Neural progenitor cell (in vitro differentiated cells): ENCODE measurements around the gene VKORC1.

Experiments
- EZH2phosphoT487 ChIP-seq: fragments of 200-600 bp; sonication (generic); IDR thresholded peaks from 2 replicates; pipeline ENCODE4 v1.6.1; 2017; ENCODE audit warnings: antibody characterized with exemption
- TF ChIP-seq, protein P1 (sequence below): fragments of 200-600 bp; sonication (generic); IDR thresholded peaks from 2 replicates; pipeline ENCODE4 v1.5.1; 2017; ENCODE audit warnings: antibody characterized with exemption, mild to moderate bottlenecking

- TF ChIP-seq, protein P1, sequence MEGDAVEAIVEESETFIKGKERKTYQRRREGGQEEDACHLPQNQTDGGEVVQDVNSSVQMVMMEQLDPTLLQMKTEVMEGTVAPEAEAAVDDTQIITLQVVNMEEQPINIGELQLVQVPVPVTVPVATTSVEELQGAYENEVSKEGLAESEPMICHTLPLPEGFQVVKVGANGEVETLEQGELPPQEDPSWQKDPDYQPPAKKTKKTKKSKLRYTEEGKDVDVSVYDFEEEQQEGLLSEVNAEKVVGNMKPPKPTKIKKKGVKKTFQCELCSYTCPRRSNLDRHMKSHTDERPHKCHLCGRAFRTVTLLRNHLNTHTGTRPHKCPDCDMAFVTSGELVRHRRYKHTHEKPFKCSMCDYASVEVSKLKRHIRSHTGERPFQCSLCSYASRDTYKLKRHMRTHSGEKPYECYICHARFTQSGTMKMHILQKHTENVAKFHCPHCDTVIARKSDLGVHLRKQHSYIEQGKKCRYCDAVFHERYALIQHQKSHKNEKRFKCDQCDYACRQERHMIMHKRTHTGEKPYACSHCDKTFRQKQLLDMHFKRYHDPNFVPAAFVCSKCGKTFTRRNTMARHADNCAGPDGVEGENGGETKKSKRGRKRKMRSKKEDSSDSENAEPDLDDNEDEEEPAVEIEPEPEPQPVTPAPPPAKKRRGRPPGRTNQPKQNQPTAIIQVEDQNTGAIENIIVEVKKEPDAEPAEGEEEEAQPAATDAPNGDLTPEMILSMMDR: no peak
- TF ChIP-seq EZH2phosphoT487: no peak
Observed at GRCh38 chr16:31136287-31136662, 41.7 kb upstream of the VKORC1 start.
